ENCODE measurements around the gene WDR62.

Gene WDR62

GRCh38 chr19:36054733-36055686 lies at the start of gene WDR62:
Gene WDR62 (plus strand): TSS chr19:36054897. CDS start chr19:36054972, 75 bp downstream.
- DNase-seq: peak; percentile 93

DNA sequence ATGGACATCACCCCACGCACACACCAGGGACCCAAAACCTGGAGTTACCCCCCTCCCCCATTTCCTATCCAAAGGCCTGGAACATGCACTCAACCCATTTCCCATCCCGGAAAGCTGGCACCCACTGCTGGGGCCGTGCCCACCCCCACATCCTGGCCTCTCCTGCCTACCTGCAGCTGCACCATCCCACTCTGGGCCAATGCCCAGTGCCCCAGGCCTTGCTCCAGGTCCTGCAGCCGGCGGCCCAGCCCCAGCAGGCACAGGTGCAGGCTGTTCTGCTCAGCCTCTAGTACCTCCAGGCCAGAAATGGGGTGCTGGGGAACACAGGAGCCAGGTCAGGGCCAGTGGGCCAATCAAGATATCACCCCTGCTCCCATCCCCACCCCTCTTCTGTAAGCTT lies 47.7 kb upstream of the WDR62 start:
- no peak for DNase-seq

DNA sequence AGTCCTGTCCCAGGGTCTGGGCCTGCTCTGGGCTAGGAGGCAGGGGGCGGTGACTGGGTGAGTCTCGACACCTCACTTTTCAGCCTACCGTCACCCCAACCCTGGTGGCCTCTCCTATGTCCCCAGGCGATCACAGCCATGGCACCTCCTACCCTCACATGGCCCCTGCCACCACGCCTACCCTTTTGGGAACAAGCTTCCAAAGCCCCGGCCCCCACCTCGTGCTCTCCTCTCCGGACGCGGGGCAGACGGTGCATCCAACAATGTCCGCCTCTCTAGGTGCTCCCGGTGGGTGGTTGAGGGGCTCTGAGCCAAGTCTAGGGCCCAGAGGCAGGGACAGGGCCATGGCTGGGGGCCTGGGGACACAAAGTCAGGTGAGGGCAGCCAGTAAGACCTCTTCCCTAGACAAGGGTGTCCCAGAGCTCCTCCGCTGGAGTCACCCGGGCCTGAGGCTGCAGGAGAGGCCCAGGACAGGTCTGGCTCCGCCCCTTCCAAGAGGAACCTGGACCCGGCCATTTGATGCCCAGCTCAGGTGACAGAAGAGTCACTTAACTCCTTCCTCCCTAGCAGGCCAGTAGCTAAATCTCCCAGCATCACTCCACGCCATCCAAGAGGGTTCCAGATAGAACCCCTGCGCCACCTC lies 46.2 kb upstream of the WDR62 start, which contains the start of gene SYNE4:
Gene SYNE4 (minus strand): TSS at position 478 of the 643 bp plus-strand sequence. CDS start 132 bp downstream, at position 346.
- peak; percentile 32 for DNase-seq

DNA sequence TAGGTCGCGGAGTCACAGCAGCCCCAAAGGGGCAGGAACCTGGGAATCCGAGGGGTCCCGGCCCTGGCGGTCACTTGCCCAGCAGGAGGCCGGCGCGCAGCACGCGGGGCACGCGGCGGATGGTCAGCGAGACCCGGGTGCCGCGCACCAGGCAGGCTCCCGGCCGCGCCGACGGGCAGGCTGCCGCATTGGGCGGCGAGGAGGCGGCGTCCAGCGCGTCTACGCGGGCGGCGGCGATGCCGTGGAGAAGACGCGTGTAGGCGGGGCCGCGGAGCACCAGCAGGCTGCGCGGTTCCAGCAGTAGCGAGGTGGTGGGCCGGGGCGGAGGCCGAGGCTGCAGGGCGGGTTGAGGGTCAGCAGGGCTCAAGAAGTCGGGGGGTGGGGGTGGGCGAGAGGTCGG lies 45.5 kb upstream of the WDR62 start:
- peak; percentile 3 for DNase-seq

GRCh38 chr19:36009633-36010379 lies 44.9 kb upstream of the WDR62 start:
- no peak for DNase-seq

- DNase-seq: no peak
Observed at GRCh38 chr19:36010402-36010801, 44.3 kb upstream of the WDR62 start.

GRCh38 chr19:36013280-36014011 lies 41.3 kb upstream of the WDR62 start:
- DNase-seq: no peak

GRCh38 chr19:36014012-36014924 lies 40.4 kb upstream of the WDR62 start, which contains the start of gene ALKBH6:
Gene ALKBH6 (minus strand): TSS chr19:36014213. CDS start chr19:36013397, 816 bp downstream.
- peak; percentile 96 for DNase-seq

GRCh38 chr19:36019061-36019670 lies 35.5 kb upstream of the WDR62 start:
- DNase-seq: no peak

GRCh38 chr19:36023432-36023831 lies 31.3 kb upstream of the WDR62 start:
- no peak for DNase-seq

- no peak for DNase-seq
Observed at GRCh38 chr19:36025541-36025940, 29.2 kb upstream of the WDR62 start.

DNA sequence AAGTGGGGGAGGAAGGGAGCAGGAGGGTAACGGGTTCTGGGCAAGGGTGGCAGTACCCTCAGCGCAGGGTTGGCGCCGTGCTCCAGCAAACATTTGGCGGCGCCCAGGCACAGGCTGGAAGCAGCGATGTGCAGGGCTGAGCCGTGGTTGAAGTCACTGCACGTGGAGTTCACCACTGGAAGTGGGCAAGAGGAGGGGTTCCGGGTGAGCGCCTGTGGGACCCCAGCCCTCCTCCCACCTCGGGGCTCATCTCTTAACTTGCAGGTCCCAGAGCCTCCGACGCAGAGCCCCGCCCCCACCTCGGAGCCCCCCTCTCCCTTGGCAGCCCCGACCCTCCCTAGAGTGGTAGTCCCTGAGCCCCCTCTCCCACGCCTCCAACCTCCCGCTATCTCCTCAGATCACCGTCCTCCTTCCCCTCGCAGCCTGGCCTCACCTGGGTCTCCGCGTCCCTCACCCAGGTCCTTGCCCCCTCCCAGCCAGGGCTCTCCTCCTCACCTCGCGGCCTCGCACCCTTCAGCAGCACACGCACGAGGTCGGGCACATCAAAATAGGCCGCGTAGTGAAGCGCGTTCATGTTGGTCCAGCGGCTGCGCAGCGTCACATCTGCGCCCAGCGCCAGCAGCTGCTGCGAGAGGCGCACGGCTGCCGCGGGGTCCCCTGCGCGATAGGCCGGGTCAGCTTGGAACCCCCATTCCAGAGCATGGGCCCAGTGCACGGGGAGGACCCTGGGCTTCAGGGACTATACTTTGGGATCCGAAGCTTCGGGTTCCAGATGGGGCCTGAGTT lies 28.4 kb upstream of the WDR62 start:
- DNase-seq: no peak

GRCh38 chr19:36027696-36028095 lies 27.0 kb upstream of the WDR62 start:
- DNase-seq: no peak

DNA sequence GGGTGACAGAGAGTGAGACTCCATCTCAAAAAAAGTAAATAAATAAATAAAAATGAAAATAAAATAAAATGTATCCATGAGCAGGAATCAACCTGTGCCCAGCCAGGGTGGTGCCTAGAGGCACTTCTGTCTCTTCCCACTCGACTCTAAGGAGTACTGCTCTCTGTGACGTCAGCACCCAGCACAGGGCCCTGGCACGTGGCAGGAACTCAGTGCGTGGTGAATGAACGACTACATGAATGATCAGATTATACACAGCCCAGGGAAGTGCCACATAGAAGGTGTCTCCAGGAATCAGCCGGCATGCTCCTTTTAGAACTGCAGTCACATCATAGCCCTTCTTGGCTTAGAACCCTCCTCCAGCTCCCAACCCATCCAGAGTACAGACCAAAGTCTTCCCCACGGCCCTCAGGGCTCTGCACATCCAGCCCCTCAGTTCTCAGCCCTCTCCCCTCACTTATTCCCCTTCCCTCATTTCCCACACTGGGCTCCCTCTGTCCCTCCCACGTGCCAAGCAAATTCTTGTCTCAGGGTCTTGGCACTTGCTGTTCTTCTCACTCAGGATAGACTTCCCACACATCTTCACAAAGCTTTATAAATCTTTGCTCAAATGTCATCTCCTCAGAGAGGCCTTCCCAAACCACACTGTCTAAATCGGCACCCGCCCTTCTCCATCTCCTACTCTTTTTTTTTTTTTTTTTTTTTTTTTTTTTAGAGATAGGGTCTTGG lies 26.2 kb upstream of the WDR62 start:
- no peak for DNase-seq

- DNase-seq: no peak
Observed at GRCh38 chr19:36030264-36031148, 24.2 kb upstream of the WDR62 start.

GRCh38 chr19:36031308-36031707 lies 23.4 kb upstream of the WDR62 start:
- DNase-seq: no peak

GRCh38 chr19:36032251-36033104 lies 22.2 kb upstream of the WDR62 start, which contains the start of gene CLIP3:
Gene CLIP3 (minus strand): TSS chr19:36032873. CDS start chr19:36032357, 516 bp downstream.
- peak; percentile 17 for DNase-seq
